Neural progenitor cell (in vitro differentiated cells): ENCODE data around the gene CRIM1. TPM values are rescaled to one million over a fixed set of nuclear protein-coding genes. Genes with fewer than 3 reads are reported as not detected.

ENCODE experiments used
- DNase-seq: peaks from one replicate; pipeline ENCODE4 v3.0.0-alpha.2; 2016; ENCODE audit warnings: low spot score
- H2AFZ ChIP-seq: fragments of 200-600 bp; sonication (generic); replicated peaks from 2 replicates; pipeline ENCODE4 v1.6.1; 2016; ENCODE audit warnings: antibody characterized with exemption
- H3F3A ChIP-seq: fragments of 200-600 bp; sonication (generic); 2 replicates; pipeline ENCODE4 v1.6.1; 2016; ENCODE audit warnings: antibody characterized with exemption, low read depth
- H3K27ac ChIP-seq: fragments of 200-600 bp; sonication (generic); 2 replicates; pipeline ENCODE4 v1.5.1; 2016; ENCODE audit warnings: mild to moderate bottlenecking
- H3K27me3 ChIP-seq: fragments of 200-600 bp; sonication (generic); 2 replicates; pipeline ENCODE4 v1.6.1; 2016; ENCODE audit warnings: mild to moderate bottlenecking, moderate library complexity
- H3K36me3 ChIP-seq: fragments of 200-600 bp; sonication (generic); 2 replicates; pipeline ENCODE4 v1.5.1; 2016
- H3K4me1 ChIP-seq: fragments of 200-600 bp; sonication (generic); 2 replicates; pipeline ENCODE4 v1.6.1; 2016; ENCODE audit warnings: mixed run types
- H3K4me2 ChIP-seq: fragments of 200-600 bp; sonication (generic); 2 replicates; pipeline ENCODE4 v1.6.1; 2016
- H3K4me3 ChIP-seq: fragments of 200-600 bp; sonication (generic); 2 replicates; pipeline ENCODE4 v1.5.1; 2016
- H3K79me2 ChIP-seq: fragments of 200-600 bp; sonication (generic); 2 replicates; pipeline ENCODE4 v1.6.1; 2016; ENCODE audit warnings: low read depth
- H3K9ac ChIP-seq: fragments of 200-600 bp; sonication (generic); 2 replicates; pipeline ENCODE4 v1.6.1; 2016
- H3K9me3 ChIP-seq: fragments of 200-600 bp; sonication (generic); 2 replicates; pipeline ENCODE4 v1.5.1; 2016; ENCODE audit warnings: low read depth
- H4K20me1 ChIP-seq: fragments of 200-600 bp; sonication (generic); 2 replicates; pipeline ENCODE4 v1.6.1; 2016; ENCODE audit warnings: low read depth
- H3K27ac Mint-ChIP-seq: 3 replicates; pipeline ENCODE4 v1.8.0; 2021; ENCODE audit warnings: mixed read lengths
- H3K27me3 Mint-ChIP-seq: 2 replicates; pipeline ENCODE4 v1.8.0; 2022; ENCODE audit warnings: low read depth, mild to moderate bottlenecking, inconsistent platforms, moderate library complexity, mixed read lengths; ENCODE audit not compliant: insufficient read depth
- H3K36me3 Mint-ChIP-seq: 3 replicates; pipeline ENCODE4 v1.8.0; 2021; ENCODE audit warnings: mixed read lengths
- H3K4me1 Mint-ChIP-seq: 3 replicates; pipeline ENCODE4 v1.8.0; 2021; ENCODE audit warnings: mixed read lengths
- H3K4me3 Mint-ChIP-seq: 3 replicates; pipeline ENCODE4 v1.8.0; 2021; ENCODE audit warnings: mild to moderate bottlenecking, moderate library complexity, mixed read lengths
- H3K9me3 Mint-ChIP-seq: 3 replicates; pipeline ENCODE4 v1.8.0; 2020; ENCODE audit warnings: mixed read lengths
- CTCF ChIP-seq: fragments of 200-600 bp; sonication (generic); IDR thresholded peaks from 2 replicates; pipeline ENCODE4 v1.5.1; 2017; ENCODE audit warnings: antibody characterized with exemption, mild to moderate bottlenecking
- EZH2 ChIP-seq: fragments of 200-600 bp; sonication (generic); IDR thresholded peaks from 2 replicates; pipeline ENCODE4 v1.6.1; 2017; ENCODE audit warnings: antibody characterized with exemption, mild to moderate bottlenecking, moderate library complexity
- EZH2phosphoT487 ChIP-seq: fragments of 200-600 bp; sonication (generic); IDR thresholded peaks from 2 replicates; pipeline ENCODE4 v1.6.1; 2017; ENCODE audit warnings: antibody characterized with exemption
- total RNA-seq: library from RNA; depleted of rRNA; stranded (reverse); fragments of >200 nt; gene quantifications from 2 replicates; pipeline ENCODE4 v1.2.3, GENCODE V29; 2015; ENCODE audit warnings: low replicate concordance

CRIM1 gene
- total RNA-seq, 1 donor from 2014 or later: 4.9 TPM

- H3K4me1 Mint-ChIP-seq: peaks cover 2% of the 10 kb centered on the region
- no peaks in the 10 kb centered on the region for H3K9me3 Mint-ChIP-seq
- Histone ChIP-seq H3K4me2 (no peak overlapping the region), H3K9me3 (no peaks in the 10 kb centered on the region), H3K27me3 (no peaks in the 10 kb centered on the region), H3K4me3 (no peak overlapping the region), H3K79me2 (peaks cover 5% of the 10 kb centered on the region), H3K9ac (no peak overlapping the region), H3K4me1 (no peaks in the 10 kb centered on the region), H4K20me1 (no peaks in the 10 kb centered on the region), H2AFZ (no peak overlapping the region), H3K36me3 (peaks cover 14% of the 10 kb centered on the region), H3F3A (no peaks in the 10 kb centered on the region), H3K27ac (no peak overlapping the region)
- H3K4me3 Mint-ChIP-seq: no peak overlapping the region
- no peak for DNase-seq
- no peak for TF ChIP-seq EZH2
- peaks cover 2% of the 10 kb centered on the region for H3K27me3 Mint-ChIP-seq
- no peak overlapping the region for H3K27ac Mint-ChIP-seq
- H3K36me3 Mint-ChIP-seq: peaks cover 68% of the 10 kb centered on the region
Measured at GRCh38 chr2:36582951-36583350, 227.4 kb downstream of the CRIM1 start.

- peaks cover 14% of the 10 kb centered on the region for H3K36me3 ChIP-seq
- peaks cover 3% of the 10 kb centered on the region for H3K4me1 Mint-ChIP-seq
- H3K4me3 Mint-ChIP-seq: no peak overlapping the region
- no peaks in the 10 kb centered on the region for H3K9me3 Mint-ChIP-seq
- no peak overlapping the region for H3K27ac ChIP-seq
- TF ChIP-seq EZH2 (no peak), EZH2phosphoT487 (no peak), CTCF (no peak)
- DNase-seq: no peak
- H3K4me2 ChIP-seq: no peak overlapping the region
- peaks cover 2% of the 10 kb centered on the region for H3K27me3 Mint-ChIP-seq
- no peak overlapping the region for H3K4me3 ChIP-seq
- H3K9me3 ChIP-seq: no peaks in the 10 kb centered on the region
- no peaks in the 10 kb centered on the region for H3K4me1 ChIP-seq
- H2AFZ ChIP-seq: no peak overlapping the region
- H3K79me2 ChIP-seq: peaks cover 5% of the 10 kb centered on the region
- no peaks in the 10 kb centered on the region for H3F3A ChIP-seq
- H3K27ac Mint-ChIP-seq: no peak overlapping the region
- no peak overlapping the region for H3K9ac ChIP-seq
- peaks cover 59% of the 10 kb centered on the region for H3K36me3 Mint-ChIP-seq
- no peaks in the 10 kb centered on the region for H3K27me3 ChIP-seq
- peaks cover 7% of the 10 kb centered on the region for H4K20me1 ChIP-seq
Measured at GRCh38 chr2:36584148-36584794, 228.7 kb downstream of the CRIM1 start.

- H3K79me2 ChIP-seq: peaks cover 12% of the 10 kb centered on the region
- H3K4me1 Mint-ChIP-seq: peaks cover 8% of the 10 kb centered on the region
- no peak overlapping the region for H3K4me3 ChIP-seq
- H3K9me3 ChIP-seq: no peaks in the 10 kb centered on the region
- H3F3A ChIP-seq: no peaks in the 10 kb centered on the region
- no peaks in the 10 kb centered on the region for H3K4me1 ChIP-seq
- no peaks in the 10 kb centered on the region for H3K9me3 Mint-ChIP-seq
- H3K4me2 ChIP-seq: no peak overlapping the region
- no peak for TF ChIP-seq CTCF
- TF ChIP-seq EZH2phosphoT487: no peak
- no peak for TF ChIP-seq EZH2
- H3K27ac ChIP-seq: no peak overlapping the region
- H3K9ac ChIP-seq: no peak overlapping the region
- no peak overlapping the region for H3K27ac Mint-ChIP-seq
- H3K4me3 Mint-ChIP-seq: no peak overlapping the region
- H4K20me1 ChIP-seq: peaks cover 20% of the 10 kb centered on the region
- H2AFZ ChIP-seq: no peak overlapping the region
- H3K27me3 ChIP-seq: no peaks in the 10 kb centered on the region
- DNase-seq: no peak
- H3K36me3 Mint-ChIP-seq: peaks cover 46% of the 10 kb centered on the region
- H3K36me3 ChIP-seq: peaks cover 9% of the 10 kb centered on the region
- H3K27me3 Mint-ChIP-seq: no peaks in the 10 kb centered on the region
Measured at GRCh38 chr2:36586672-36587071, 231.1 kb downstream of the CRIM1 start.

- H3K36me3 ChIP-seq: peaks cover 5% of the 10 kb centered on the region
- peaks cover 15% of the 10 kb centered on the region for H3K79me2 ChIP-seq
- no peak overlapping the region for H3K4me2 ChIP-seq
- peaks cover 20% of the 10 kb centered on the region for H4K20me1 ChIP-seq
- H3K27me3 ChIP-seq: no peaks in the 10 kb centered on the region
- H3K27ac Mint-ChIP-seq: no peak overlapping the region
- H3K27ac ChIP-seq: no peak overlapping the region
- peaks cover 44% of the 10 kb centered on the region for H3K36me3 Mint-ChIP-seq
- no peaks in the 10 kb centered on the region for H3K27me3 Mint-ChIP-seq
- no peaks in the 10 kb centered on the region for H3K9me3 Mint-ChIP-seq
- DNase-seq: no peak
- H2AFZ ChIP-seq: no peak overlapping the region
- H3K4me1 Mint-ChIP-seq: peaks cover 8% of the 10 kb centered on the region
- TF ChIP-seq CTCF: no peak
- no peak for TF ChIP-seq EZH2
- TF ChIP-seq EZH2phosphoT487: no peak
- H3K4me3 Mint-ChIP-seq: no peak overlapping the region
- no peaks in the 10 kb centered on the region for H3F3A ChIP-seq
- no peaks in the 10 kb centered on the region for H3K9me3 ChIP-seq
- no peak overlapping the region for H3K9ac ChIP-seq
- no peaks in the 10 kb centered on the region for H3K4me1 ChIP-seq
- H3K4me3 ChIP-seq: no peak overlapping the region
Measured at GRCh38 chr2:36587101-36587500, 231.5 kb downstream of the CRIM1 start.
